Ishikawa (cell line): Measurements from ENCODE around the gene RNASE8.

ENCODE experiments used
- CEBPB ChIP-seq: IDR thresholded peaks from 2 replicates; pipeline ENCODE4 v1.6.1; 2012
- CREB1 ChIP-seq: IDR thresholded peaks from 2 replicates; pipeline ENCODE4 v1.6.1; 2012; ENCODE audit warnings: low read depth
- EGR1 ChIP-seq: IDR thresholded peaks from 2 replicates; pipeline ENCODE4 v1.6.1; 2012
- EP300 ChIP-seq: IDR thresholded peaks from 2 replicates; pipeline ENCODE4 v1.6.1; 2012; ENCODE audit warnings: borderline replicate concordance
- FOXM1 ChIP-seq: IDR thresholded peaks from 2 replicates; pipeline ENCODE4 v1.6.1; 2012; ENCODE audit warnings: low read depth, borderline replicate concordance
- MAX ChIP-seq: IDR thresholded peaks from 2 replicates; pipeline ENCODE4 v1.6.1; 2012
- NFIC ChIP-seq: IDR thresholded peaks from 2 replicates; pipeline ENCODE4 v1.6.1; 2012
- RAD21 ChIP-seq: IDR thresholded peaks from 2 replicates; pipeline ENCODE4 v1.6.1; 2012; ENCODE audit warnings: low read depth
- REST ChIP-seq: IDR thresholded peaks from 2 replicates; pipeline ENCODE4 v1.6.1; 2012; ENCODE audit warnings: low read depth, mild to moderate bottlenecking
- TAF1 ChIP-seq: IDR thresholded peaks from 2 replicates; pipeline ENCODE4 v1.6.1; 2012; ENCODE audit warnings: low read depth, mild to moderate bottlenecking
- TCF12 ChIP-seq: IDR thresholded peaks from 2 replicates; pipeline ENCODE4 v1.6.1; 2012; ENCODE audit warnings: low read depth
- TEAD4 ChIP-seq: IDR thresholded peaks from 2 replicates; pipeline ENCODE4 v1.6.1; 2012
- USF1 ChIP-seq: IDR thresholded peaks from 2 replicates; pipeline ENCODE4 v1.6.1; 2012
- YY1 ChIP-seq: IDR thresholded peaks from 2 replicates; pipeline ENCODE4 v1.6.1; 2012; ENCODE audit warnings: low read depth
- ZBTB7A ChIP-seq: IDR thresholded peaks from 2 replicates; pipeline ENCODE4 v1.6.1; 2012; ENCODE audit warnings: low read depth

The RNASE8 gene

GRCh38 chr14:21089271-21089670 lies 31.6 kb downstream of the RNASE8 start:
- TF ChIP-seq MAX: no peak
- no peak for TF ChIP-seq EP300
- TF ChIP-seq CREB1: no peak
- no peak for TF ChIP-seq EGR1
- no peak for TF ChIP-seq TAF1
- TF ChIP-seq REST: no peak
- no peak for TF ChIP-seq NFIC
- no peak for TF ChIP-seq TEAD4
- no peak for TF ChIP-seq USF1

GRCh38 chr14:21089877-21090193 lies 32.2 kb downstream of the RNASE8 start:
- TF ChIP-seq REST (no peak), CEBPB (no peak), YY1 (no peak), USF1 (no peak), TEAD4 (no peak), MAX (no peak), CREB1 (no peak), RAD21 (no peak), EP300 (no peak), ZBTB7A (no peak), NFIC (no peak), TAF1 (no peak), TCF12 (no peak), EGR1 (no peak), FOXM1 (no peak)

GRCh38 chr14:21090194-21090939 lies 32.7 kb downstream of the RNASE8 start:
- TF ChIP-seq RAD21 (peak; percentile 39), TAF1 (no peak)

GRCh38 chr14:21090940-21091663 lies 33.5 kb downstream of the RNASE8 start:
- TF ChIP-seq TCF12 (no peak), YY1 (no peak), TAF1 (no peak)

GRCh38 chr14:21091821-21092272 lies 34.2 kb downstream of the RNASE8 start:
- TF ChIP-seq TCF12 (no peak), ZBTB7A (no peak), TAF1 (no peak), MAX (no peak)

- TF ChIP-seq FOXM1 (no peak), YY1 (peak; percentile 53; the same call in 1 of the 2 replicates), REST (no peak), CREB1 (no peak), RAD21 (peak; percentile 94), USF1 (no peak), TCF12 (0 out of 2 replicates have a peak, but pooled peaks have one; percentile 40), MAX (peak; percentile 64), TEAD4 (0 out of 2 replicates have a peak, but pooled peaks have one; percentile 26)
These were observed 34.8 kb downstream of the RNASE8 start for GRCh38 chr14:21092273-21093011.
